A549 (cell line): ENCODE measurements around the gene ANKS1B. TPM values are rescaled to one million over a fixed set of nuclear protein-coding genes. Genes with fewer than 3 reads are reported as not detected.
"Not testable (repeated sequence)": the region's sequence is repeated elsewhere in the genome, so short reads cannot be mapped to it uniquely, and the experiment has no call there.

Experiments used
- ATAC-seq, 2 experiments: fragments of 200-7000 bp in 1 of 2; fragments of >200 bp in 1 of 2; cut with Nextera tagmentation in 1 of 2; cut with Tn5 transposase in 1 of 2; 3 replicates each; pipeline versions ENCODE4 v1.8.0 to v1.9.1; 2018 to 2020; ENCODE audit warnings: mild to moderate bottlenecking in 1 of 2, moderate library complexity in 1 of 2
- CTCF ChIA-PET: fragments of 300-600 bp; sonication (Branson Sonifier 250); formaldehyde crosslinking; extraction: SDS; loops from one replicate; lab custom pipeline; 2021; ENCODE audit warnings: antibody characterized with exemption, inconsistent platforms; lab: Yijun Ruan, JAX
- POLR2A ChIA-PET: fragments of 350-600 bp; formaldehyde crosslinking; extraction: SDS; loops from one replicate; lab custom pipeline; 2021; ENCODE audit warnings: antibody characterized with exemption, inconsistent platforms; lab: Yijun Ruan, JAX
- DNase-seq, 2 experiments: peaks; one replicate each; pipeline versions ENCODE4 v3.0.0 to v3.0.0-alpha.2; 2011 to 2016; ENCODE audit warnings: low read depth in 1 of 2, low spot score in 1 of 2
- FAIRE-seq: peaks from 2 replicates; lab custom pipeline; 2011; peaks lifted over from hg19 to GRCh38; lab: Jason Lieb, UNC
- H3K27ac ChIP-seq, 2 experiments: fragments of >200 bp; sonication (Bioruptor Twin); formaldehyde crosslinking; 3 replicates each; pipeline ENCODE4 v1.5.1; 2016 to 2017
- H3K4me1 ChIP-seq: fragments of >200 bp; sonication (Bioruptor Twin); formaldehyde crosslinking; 3 replicates; pipeline ENCODE4 v1.6.1; 2016
- H3K4me2 ChIP-seq: fragments of >200 bp; sonication (Bioruptor Twin); formaldehyde crosslinking; 3 replicates; pipeline ENCODE4 v1.6.1; 2016
- H3K4me3 ChIP-seq: fragments of >200 bp; sonication (Bioruptor Twin); formaldehyde crosslinking; 3 replicates; pipeline ENCODE4 v1.5.1; 2016
- H3K9me3 ChIP-seq: fragments of >200 bp; sonication (Bioruptor Twin); formaldehyde crosslinking; 3 replicates; pipeline ENCODE4 v1.6.1; 2016
- CBX2 ChIP-seq: fragments of 200-600 bp; sonication (generic); IDR thresholded peaks from 2 replicates; pipeline ENCODE4 v1.6.1; 2016; ENCODE audit warnings: low read depth, mild to moderate bottlenecking, borderline replicate concordance
- ESRRA ChIP-seq: fragments of 150-350 bp; IDR thresholded peaks from 2 replicates; pipeline ENCODE4 v1.6.1; 2014; ENCODE audit warnings: mild to moderate bottlenecking, low read length, borderline replicate concordance
- GATA3 ChIP-seq: IDR thresholded peaks from 2 replicates; pipeline ENCODE4 v1.6.1; 2012; ENCODE audit warnings: borderline replicate concordance
- HDAC2 ChIP-seq: fragments of 200-600 bp; sonication (generic); IDR thresholded peaks from 2 replicates; pipeline ENCODE4 v1.6.1; 2016
- MYC ChIP-seq: IDR thresholded peaks from 2 replicates; pipeline ENCODE4 v1.6.1; 2012; ENCODE audit warnings: mild to moderate bottlenecking, inconsistent platforms, low read length, improper control_type of control experiment, borderline replicate concordance
- NFE2L2 ChIP-seq: fragments of 150-350 bp; conservative IDR thresholded peaks from 2 replicates; pipeline ENCODE4 v1.6.1; 2014; ENCODE audit warnings: low read length
- RAD21 ChIP-seq, 2 experiments: fragments of >200 bp in 1 of 2; sonication (Bioruptor Twin) in 1 of 2; formaldehyde crosslinking in 1 of 2; IDR thresholded peaks in 1 of 2; conservative IDR thresholded peaks in 1 of 2; 2 replicates in 1 of 2; 3 replicates in 1 of 2; pipeline ENCODE4 v1.6.1; 2012 to 2018; ENCODE audit warnings: inconsistent platforms in 1 of 2
- TFCP2L1 ChIP-seq: fragments of 250-450 bp; sonication (Bioruptor Pico); IDR thresholded peaks from 2 replicates; pipeline ENCODE4 v1.5.0; 2021; ENCODE audit warnings: mild to moderate bottlenecking
- TP53 ChIP-seq: fragments of 250-450 bp; sonication (Bioruptor Pico); IDR thresholded peaks from 2 replicates; pipeline ENCODE4 v1.5.0; 2021; ENCODE audit warnings: mild to moderate bottlenecking, moderate library complexity
- ZNF302 ChIP-seq: fragments of 250-450 bp; sonication (Bioruptor Pico); IDR thresholded peaks from 2 replicates; pipeline ENCODE4 v1.9.0; 2021; ENCODE audit warnings: inconsistent platforms, mild to moderate bottlenecking, moderate library complexity
- WGBS: methylation state at CpG from one replicate; pipeline ENCODE4 v1.1.6; 2017; ENCODE audit errors: missing lambda C conversion rate; 5-methylcytosine and 5-hydroxymethylcytosine counted together
- polyA plus RNA-seq, 4 experiments: library from polyadenylated mRNA; depleted of rRNA in 3 of 4; stranded (reverse); fragments of >200 nt; fragmentation: RNase III in 1 of 4; extraction: RNeasy Plus Mini Kit Qiagen cat#74134 plus additional on column Dnase treatment in 1 of 4; gene quantifications; 2 replicates in 3 of 4; 3 replicates in 1 of 4; pipeline ENCODE4 v1.2.3, GENCODE V29; 2011 to 2017
- TF ChIP-seq, protein P1 (sequence below): IDR thresholded peaks from 2 replicates; pipeline ENCODE4 v1.6.1; 2012
- TF ChIP-seq, protein P2 (sequence below): fragments of 450-650 bp; IDR thresholded peaks from 2 replicates; pipeline ENCODE4 v1.6.1; 2014; ENCODE audit warnings: antibody characterized with exemption
- TF ChIP-seq, protein P3 (sequence below): fragments of 150-350 bp; IDR thresholded peaks from 2 replicates; pipeline ENCODE4 v1.6.1; 2014; ENCODE audit warnings: low read depth, mild to moderate bottlenecking, low read length

ANKS1B gene
- polyA plus RNA-seq, 2 of the 4 experiments (the other 2 are of a cell fraction): 1.5 to 2.2 TPM

DNA sequence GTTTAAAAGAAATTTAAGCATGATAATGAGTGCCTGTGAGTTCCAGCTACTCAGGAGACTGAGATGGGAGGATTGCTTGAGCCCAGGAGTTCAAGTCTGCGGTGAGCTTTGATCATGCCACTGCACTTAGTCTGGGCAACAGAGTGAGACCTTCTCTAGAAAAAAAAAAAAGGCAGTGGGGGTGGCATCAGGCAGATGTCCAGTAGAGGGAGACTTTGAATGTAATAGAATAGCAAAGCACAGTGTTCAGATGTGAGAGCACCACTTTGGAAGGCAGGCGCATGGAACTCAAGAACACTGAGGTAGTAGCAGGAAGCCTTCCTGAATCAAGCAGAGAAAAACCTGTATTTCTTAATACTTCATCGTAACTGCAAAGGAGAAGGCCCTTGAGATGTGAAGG, 731.7 kb downstream of the ANKS1B start:
- ATAC-seq (peak; percentile 56 to 73; a peak in 4 of 6 replicates), DNase-seq (peak; percentile 1 to 18), FAIRE-seq (no peak)
- WGBS: 57% methylated on average over 3 of the region's 3 CpGs
- no peak overlapping the region for H3K4me3 ChIP-seq
- TF ChIP-seq CBX2 (no peak), RAD21 (conservative IDR thresholded peaks at IDR 0.05 in 1 of 2, IDR thresholded peaks at IDR 0.05 in 1 of 2) (peak in 1 of 2 experiments; percentile 18; a peak in 1 of 5 replicates)
- H3K9me3 ChIP-seq: no peaks in the 10 kb centered on the region
- H3K27ac ChIP-seq: no peak overlapping the region
- ChIA-PET CTCF (interaction anchor here (0.6 to 1.3 kb wide), 4 partner anchors 21 to 782 kb away, joined by 3 to 4 read pairs (median 4); no protein-coding TSS in a partner anchor), POLR2A (no interaction called here)
- no peaks in the 10 kb centered on the region for H3K4me1 ChIP-seq
- no peak overlapping the region for H3K4me2 ChIP-seq

DNA sequence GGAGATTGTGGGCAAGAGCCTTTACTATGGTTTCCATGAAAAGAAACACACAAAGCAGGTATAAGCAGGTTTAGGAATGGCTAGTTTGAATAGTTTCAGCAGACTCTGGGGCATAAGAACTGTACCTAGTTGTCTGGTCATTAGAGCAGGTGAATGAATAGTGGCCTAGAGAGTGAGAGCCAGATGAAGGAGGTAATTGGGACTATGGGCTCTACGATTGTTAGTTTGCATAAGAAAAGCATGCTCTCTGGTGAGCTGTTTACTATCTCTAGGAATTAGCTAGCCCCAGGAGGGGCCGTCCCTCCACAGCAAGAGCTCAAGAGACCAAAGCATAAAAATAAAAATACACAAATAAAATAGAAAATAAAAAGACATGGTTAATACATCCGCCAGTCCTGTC, 734.6 kb downstream of the ANKS1B start:
- no peaks in the 10 kb centered on the region for H3K9me3 ChIP-seq
- no peak overlapping the region for H3K4me2 ChIP-seq
- H3K4me1 ChIP-seq: no peaks in the 10 kb centered on the region
- WGBS: 6% methylated on average over 3 of the region's 3 CpGs
- H3K4me3 ChIP-seq: no peak overlapping the region
- no peak for DNase-seq
- POLR2A ChIA-PET: no interaction called here
- CTCF ChIA-PET: interaction anchor here (1.0 to 1.1 kb wide), 2 partner anchors 409 to 551 kb away, joined by 3 to 4 read pairs; no protein-coding TSS in a partner anchor
- no peak for ATAC-seq
- TF ChIP-seq, protein P1, sequence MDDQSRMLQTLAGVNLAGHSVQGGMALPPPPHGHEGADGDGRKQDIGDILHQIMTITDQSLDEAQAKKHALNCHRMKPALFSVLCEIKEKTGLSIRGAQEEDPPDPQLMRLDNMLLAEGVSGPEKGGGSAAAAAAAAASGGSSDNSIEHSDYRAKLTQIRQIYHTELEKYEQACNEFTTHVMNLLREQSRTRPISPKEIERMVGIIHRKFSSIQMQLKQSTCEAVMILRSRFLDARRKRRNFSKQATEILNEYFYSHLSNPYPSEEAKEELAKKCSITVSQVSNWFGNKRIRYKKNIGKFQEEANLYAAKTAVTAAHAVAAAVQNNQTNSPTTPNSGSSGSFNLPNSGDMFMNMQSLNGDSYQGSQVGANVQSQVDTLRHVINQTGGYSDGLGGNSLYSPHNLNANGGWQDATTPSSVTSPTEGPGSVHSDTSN: no peak
- TF ChIP-seq ESRRA (no peak), ZNF302 (CRISPR knock-in tag) (no peak), MYC (no peak), GATA3 (no peak), TP53 (CRISPR knock-in tag) (no peak)
- TF ChIP-seq, all 56 proteins: peak for 0
- H3K27ac ChIP-seq: no peak overlapping the region
- no peak for FAIRE-seq

DNA sequence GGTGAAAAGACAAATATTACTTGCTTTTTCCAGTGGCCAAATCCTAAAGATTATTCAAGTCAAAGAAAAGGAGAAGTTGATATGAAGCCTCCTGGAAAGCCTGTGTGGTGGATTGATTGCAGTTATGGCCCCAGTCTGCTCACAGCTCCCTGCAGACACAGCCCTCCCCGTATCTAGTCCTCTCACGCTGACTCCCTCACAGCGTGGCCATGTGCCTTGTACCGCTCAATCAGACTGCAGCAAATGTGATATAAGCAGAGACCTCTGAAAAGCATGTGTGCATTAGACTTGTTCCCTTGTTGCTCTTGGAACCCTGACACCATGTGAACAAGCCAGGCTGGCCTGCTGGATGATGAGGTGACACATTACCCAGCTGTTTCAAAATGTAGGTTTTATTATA, 735.2 kb downstream of the ANKS1B start:
- no peak for FAIRE-seq
- WGBS: 21% methylated on average over 4 of the region's 4 CpGs
- TF ChIP-seq, protein P1: no peak
- TF ChIP-seq, protein P2, sequence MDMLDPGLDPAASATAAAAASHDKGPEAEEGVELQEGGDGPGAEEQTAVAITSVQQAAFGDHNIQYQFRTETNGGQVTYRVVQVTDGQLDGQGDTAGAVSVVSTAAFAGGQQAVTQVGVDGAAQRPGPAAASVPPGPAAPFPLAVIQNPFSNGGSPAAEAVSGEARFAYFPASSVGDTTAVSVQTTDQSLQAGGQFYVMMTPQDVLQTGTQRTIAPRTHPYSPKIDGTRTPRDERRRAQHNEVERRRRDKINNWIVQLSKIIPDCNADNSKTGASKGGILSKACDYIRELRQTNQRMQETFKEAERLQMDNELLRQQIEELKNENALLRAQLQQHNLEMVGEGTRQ: no peak
- TF ChIP-seq CBX2 (no peak), TFCP2L1 (CRISPR knock-in tag) (no peak), HDAC2 (no peak), NFE2L2 (no peak)
- TF ChIP-seq, protein P3, sequence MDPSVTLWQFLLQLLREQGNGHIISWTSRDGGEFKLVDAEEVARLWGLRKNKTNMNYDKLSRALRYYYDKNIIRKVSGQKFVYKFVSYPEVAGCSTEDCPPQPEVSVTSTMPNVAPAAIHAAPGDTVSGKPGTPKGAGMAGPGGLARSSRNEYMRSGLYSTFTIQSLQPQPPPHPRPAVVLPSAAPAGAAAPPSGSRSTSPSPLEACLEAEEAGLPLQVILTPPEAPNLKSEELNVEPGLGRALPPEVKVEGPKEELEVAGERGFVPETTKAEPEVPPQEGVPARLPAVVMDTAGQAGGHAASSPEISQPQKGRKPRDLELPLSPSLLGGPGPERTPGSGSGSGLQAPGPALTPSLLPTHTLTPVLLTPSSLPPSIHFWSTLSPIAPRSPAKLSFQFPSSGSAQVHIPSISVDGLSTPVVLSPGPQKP: no peak
- TF ChIP-seq, all 56 proteins: peak for 0
- Histone ChIP-seq H3K4me1 (no peaks in the 10 kb centered on the region), H3K9me3 (no peaks in the 10 kb centered on the region), H3K27ac (no peak overlapping the region), H3K4me2 (no peak overlapping the region), H3K4me3 (no peak overlapping the region)
- ATAC-seq: no peak
- no peak for DNase-seq
- ChIA-PET CTCF (interaction anchor here (1.0 to 1.1 kb wide), 2 partner anchors 409 to 550 kb away, joined by 3 to 4 read pairs; no protein-coding TSS in a partner anchor), POLR2A (no interaction called here)

DNA sequence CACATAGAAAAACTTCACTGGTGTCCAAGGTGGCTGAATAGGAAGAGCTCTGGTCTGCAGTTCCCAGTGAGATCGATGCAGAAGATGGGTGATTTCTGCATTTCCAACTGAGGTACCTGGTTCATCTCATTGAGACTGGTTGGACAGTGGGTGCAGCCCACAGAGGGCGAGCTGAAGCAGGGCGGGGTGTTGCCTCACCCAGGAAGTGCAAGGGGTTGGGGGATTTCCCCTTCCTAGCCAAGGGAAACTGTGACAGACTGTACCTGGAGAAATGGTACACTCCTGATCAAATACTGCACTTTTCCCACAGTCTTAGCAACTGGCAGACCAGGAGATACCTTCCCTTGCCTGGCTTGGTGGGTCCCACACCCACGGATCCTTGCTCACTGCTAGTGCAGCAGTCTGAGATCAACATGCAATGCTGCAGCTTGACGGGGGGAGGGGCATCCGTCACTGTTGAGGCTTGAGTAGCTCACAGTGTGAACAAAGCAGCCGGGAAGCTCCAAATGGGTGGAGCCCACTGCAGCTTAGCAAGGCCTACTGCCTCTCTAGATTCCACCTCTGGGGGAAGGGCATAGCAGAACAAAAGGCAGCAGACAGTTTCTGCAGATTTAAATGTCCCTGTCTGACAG, 746.7 kb downstream of the ANKS1B start:
- H3K9me3 ChIP-seq, H3K4me1 ChIP-seq, CTCF ChIA-PET, FAIRE-seq, ATAC-seq, H3K4me3 ChIP-seq, DNase-seq, H3K4me2 ChIP-seq, POLR2A ChIA-PET, H3K27ac ChIP-seq: not testable (repeated sequence)
- 6% methylated on average over 7 of the region's 7 CpGs for WGBS
